ENCODE data around the gene ANKRD63.

GRCh38 chr15:40328176-40328575 lies 45.3 kb upstream of the ANKRD63 start:
- no peak for TF ChIP-seq CTCF (IDR thresholded peaks at IDR 0.05; ENCODE audit: low read depth, low read length, poor library complexity, severe bottlenecking)
- TF ChIP-seq EZH2phosphoT487 (IDR thresholded peaks at IDR 0.05; ENCODE audit: borderline replicate concordance, low read length), result no peak
